WTC11 (cell line): Measurements from ENCODE around the gene SP140. TPM values are rescaled to one million over a fixed set of nuclear protein-coding genes. Genes with fewer than 3 reads are reported as not detected.

Experiments
- ATAC-seq: fragments of 200-7000 bp; cut with Tn5 transposase; 2 replicates; pipeline ENCODE4 v1.10.0; 2021; ENCODE audit warnings: mild to moderate bottlenecking, moderate library complexity
- CTCF ChIA-PET: fragments of 300-600 bp; sonication (Branson Sonifier 250); formaldehyde crosslinking; loops from one replicate; lab custom pipeline; 2021; ENCODE audit warnings: antibody characterized with exemption; lab: Charles Lee
- POLR2A ChIA-PET: fragments of 350-600 bp; sonication (Branson Sonifier 250); formaldehyde crosslinking; loops from one replicate; lab custom pipeline; 2021; ENCODE audit warnings: antibody characterized with exemption; lab: Charles Lee
- DNase-seq: peaks from one replicate; pipeline ENCODE4 v3.0.0; 2021; ENCODE audit warnings: low spot score
- H3K27ac Mint-ChIP-seq: 2 replicates; pipeline ENCODE4 v1.8.0; 2021; ENCODE audit warnings: mixed read lengths
- H3K27me3 Mint-ChIP-seq: 2 replicates; pipeline ENCODE4 v1.8.0; 2021; ENCODE audit warnings: low read depth, mild to moderate bottlenecking, moderate library complexity, mixed read lengths
- H3K36me3 Mint-ChIP-seq: 2 replicates; pipeline ENCODE4 v1.8.0; 2021; ENCODE audit warnings: mixed read lengths
- H3K4me1 Mint-ChIP-seq: 2 replicates; pipeline ENCODE4 v1.8.0; 2022; ENCODE audit warnings: mixed read lengths
- H3K4me3 Mint-ChIP-seq: 2 replicates; pipeline ENCODE4 v1.8.0; 2021; ENCODE audit warnings: mild to moderate bottlenecking, moderate library complexity, mixed read lengths
- H3K9me3 Mint-ChIP-seq: 2 replicates; pipeline ENCODE4 v1.8.0; 2021; ENCODE audit warnings: mixed read lengths
- ATF1 ChIP-seq: sonication (generic); formaldehyde crosslinking; IDR thresholded peaks from 2 replicates; pipeline ENCODE4 v1.8.1; 2023; ENCODE audit warnings: mild to moderate bottlenecking, moderate library complexity, missing genetic modification reagents
- CTCF ChIP-seq: fragments of 200-600 bp; IDR thresholded peaks from 2 replicates; pipeline ENCODE4 v1.8.0; 2022; ENCODE audit warnings: antibody characterized with exemption
- E2F5 ChIP-seq: sonication (generic); formaldehyde crosslinking; IDR thresholded peaks from 2 replicates; pipeline ENCODE4 v1.8.1; 2022; ENCODE audit warnings: mild to moderate bottlenecking, moderate library complexity, missing genetic modification reagents
- ETV6 ChIP-seq: sonication (generic); formaldehyde crosslinking; IDR thresholded peaks from 2 replicates; pipeline ENCODE4 v1.8.1; 2022; ENCODE audit warnings: mild to moderate bottlenecking, missing genetic modification reagents
- FOXJ3 ChIP-seq: sonication (generic); formaldehyde crosslinking; IDR thresholded peaks from 2 replicates; pipeline ENCODE4 v1.9.0; 2021; ENCODE audit warnings: missing genetic modification reagents, mild to moderate bottlenecking, borderline replicate concordance
- GABPB1 ChIP-seq: sonication (generic); formaldehyde crosslinking; IDR thresholded peaks from 2 replicates; pipeline ENCODE4 v1.8.1; 2023; ENCODE audit warnings: mild to moderate bottlenecking, missing genetic modification reagents
- GTF2I ChIP-seq: fragments of 250-450 bp; sonication (Bioruptor Pico); conservative IDR thresholded peaks from 2 replicates; pipeline ENCODE4 v1.4.0; 2021; ENCODE audit warnings: mild to moderate bottlenecking
- HMGA2 ChIP-seq: fragments of 250-450 bp; sonication (Bioruptor Pico); IDR thresholded peaks from 2 replicates; pipeline ENCODE4 v1.4.0; 2021; ENCODE audit warnings: mild to moderate bottlenecking, moderate library complexity
- NFE2L1 ChIP-seq: sonication (generic); formaldehyde crosslinking; IDR thresholded peaks from 2 replicates; pipeline ENCODE4 v1.8.1; 2023; ENCODE audit warnings: missing genetic modification reagents
- PRRX2 ChIP-seq: fragments of 250-450 bp; sonication (Bioruptor Pico); IDR thresholded peaks from 2 replicates; pipeline ENCODE4 v1.8.0; 2021; ENCODE audit warnings: mild to moderate bottlenecking
- RORB ChIP-seq: fragments of 250-450 bp; sonication (Bioruptor Pico); IDR thresholded peaks from 2 replicates; pipeline ENCODE4 v1.9.0; 2021; ENCODE audit warnings: mild to moderate bottlenecking
- SMAD3 ChIP-seq: sonication (generic); formaldehyde crosslinking; IDR thresholded peaks from 2 replicates; pipeline ENCODE4 v1.8.0; 2022; ENCODE audit warnings: missing genetic modification reagents, mild to moderate bottlenecking, borderline replicate concordance
- TEAD1 ChIP-seq: sonication (generic); formaldehyde crosslinking; IDR thresholded peaks from 2 replicates; pipeline ENCODE4 v1.8.0; 2022; ENCODE audit warnings: mild to moderate bottlenecking, missing genetic modification reagents
- ZBTB21 ChIP-seq: sonication (generic); formaldehyde crosslinking; IDR thresholded peaks from 2 replicates; pipeline ENCODE4 v1.8.1; 2023; ENCODE audit warnings: mild to moderate bottlenecking, missing genetic modification reagents, borderline replicate concordance
- ZBTB43 ChIP-seq: sonication (generic); formaldehyde crosslinking; IDR thresholded peaks from 2 replicates; pipeline ENCODE4 v1.8.1; 2023; ENCODE audit warnings: mild to moderate bottlenecking, missing genetic modification reagents
- ZNF121 ChIP-seq: sonication (generic); formaldehyde crosslinking; IDR thresholded peaks from 2 replicates; pipeline ENCODE4 v1.8.0; 2023; ENCODE audit warnings: missing genetic modification reagents
- ZNF232 ChIP-seq: sonication (generic); formaldehyde crosslinking; IDR thresholded peaks from 2 replicates; pipeline ENCODE4 v1.8.0; 2022; ENCODE audit warnings: mild to moderate bottlenecking, missing genetic modification reagents
- ZNF671 ChIP-seq: fragments of 250-450 bp; sonication (Bioruptor Pico); IDR thresholded peaks from 2 replicates; pipeline ENCODE4 v1.8.0; 2021; ENCODE audit warnings: mild to moderate bottlenecking
- total RNA-seq: library from RNA; stranded (reverse); gene quantifications from 3 replicates; pipeline ENCODE4 v1.2.3, GENCODE V29; 2021
- TF ChIP-seq, protein P1 (sequence below): sonication (generic); formaldehyde crosslinking; IDR thresholded peaks from 2 replicates; pipeline ENCODE4 v1.8.1; 2023; ENCODE audit warnings: mild to moderate bottlenecking, missing genetic modification reagents
- TF ChIP-seq, protein P2 (sequence below): sonication (generic); formaldehyde crosslinking; IDR thresholded peaks from 2 replicates; pipeline ENCODE4 v1.8.1; 2022; ENCODE audit warnings: low read depth, missing genetic modification reagents, borderline replicate concordance
- TF ChIP-seq, protein P3 (sequence below): sonication (generic); formaldehyde crosslinking; IDR thresholded peaks from 2 replicates; pipeline ENCODE4 v1.8.1; 2023; ENCODE audit warnings: mild to moderate bottlenecking, moderate library complexity, missing genetic modification reagents
- TF ChIP-seq, protein P4 (sequence below): sonication (generic); formaldehyde crosslinking; IDR thresholded peaks from 2 replicates; pipeline ENCODE4 v1.8.0; 2023; ENCODE audit warnings: mild to moderate bottlenecking, missing genetic modification reagents

Gene SP140
- total RNA-seq, 1 experiment from 2014 or later: 0.66 TPM

DNA sequence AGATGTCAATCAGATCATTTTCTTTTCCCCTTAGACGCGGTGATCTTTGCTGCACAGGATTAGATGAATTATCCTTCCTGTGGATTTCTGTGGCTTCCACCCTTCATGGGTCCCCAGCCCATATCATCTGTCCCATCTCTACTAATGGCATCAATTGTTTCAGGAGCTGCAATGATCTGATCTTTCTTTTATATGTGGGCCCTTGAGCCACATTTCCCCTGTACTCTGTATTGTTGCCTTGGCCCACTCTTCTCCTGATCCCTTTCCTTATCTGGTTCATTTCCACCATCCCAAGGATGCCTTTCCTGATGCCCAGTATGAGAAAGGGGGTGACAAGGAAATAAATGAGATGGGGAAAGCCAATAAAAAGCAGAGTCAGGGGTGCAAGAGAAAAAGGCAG is 24.7 kb downstream of the SP140 start:
- Mint-ChIP-seq H3K27ac (no peak overlapping the region), H3K9me3 (no peaks in the 10 kb centered on the region), H3K4me3 (no peak overlapping the region), H3K36me3 (no peaks in the 10 kb centered on the region), H3K27me3 (no peaks in the 10 kb centered on the region)
- POLR2A ChIA-PET: no interaction called here
- CTCF ChIA-PET: no interaction called here
- no peak for DNase-seq
- TF ChIP-seq, protein P1, sequence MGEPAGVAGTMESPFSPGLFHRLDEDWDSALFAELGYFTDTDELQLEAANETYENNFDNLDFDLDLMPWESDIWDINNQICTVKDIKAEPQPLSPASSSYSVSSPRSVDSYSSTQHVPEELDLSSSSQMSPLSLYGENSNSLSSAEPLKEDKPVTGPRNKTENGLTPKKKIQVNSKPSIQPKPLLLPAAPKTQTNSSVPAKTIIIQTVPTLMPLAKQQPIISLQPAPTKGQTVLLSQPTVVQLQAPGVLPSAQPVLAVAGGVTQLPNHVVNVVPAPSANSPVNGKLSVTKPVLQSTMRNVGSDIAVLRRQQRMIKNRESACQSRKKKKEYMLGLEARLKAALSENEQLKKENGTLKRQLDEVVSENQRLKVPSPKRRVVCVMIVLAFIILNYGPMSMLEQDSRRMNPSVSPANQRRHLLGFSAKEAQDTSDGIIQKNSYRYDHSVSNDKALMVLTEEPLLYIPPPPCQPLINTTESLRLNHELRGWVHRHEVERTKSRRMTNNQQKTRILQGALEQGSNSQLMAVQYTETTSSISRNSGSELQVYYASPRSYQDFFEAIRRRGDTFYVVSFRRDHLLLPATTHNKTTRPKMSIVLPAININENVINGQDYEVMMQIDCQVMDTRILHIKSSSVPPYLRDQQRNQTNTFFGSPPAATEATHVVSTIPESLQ (CRISPR knock-in tag): no peak
- no peak for TF ChIP-seq GABPB1
- TF ChIP-seq GTF2I (CRISPR knock-in tag): no peak
- no peak for TF ChIP-seq ZBTB21 (CRISPR knock-in tag)
- no peak for TF ChIP-seq ETV6 (CRISPR knock-in tag)
- TF ChIP-seq, all 79 proteins: peak for 0
- ATAC-seq: no peak
- H3K4me1 Mint-ChIP-seq: no peaks in the 10 kb centered on the region; the same call in 1 of the 2 replicates

DNA sequence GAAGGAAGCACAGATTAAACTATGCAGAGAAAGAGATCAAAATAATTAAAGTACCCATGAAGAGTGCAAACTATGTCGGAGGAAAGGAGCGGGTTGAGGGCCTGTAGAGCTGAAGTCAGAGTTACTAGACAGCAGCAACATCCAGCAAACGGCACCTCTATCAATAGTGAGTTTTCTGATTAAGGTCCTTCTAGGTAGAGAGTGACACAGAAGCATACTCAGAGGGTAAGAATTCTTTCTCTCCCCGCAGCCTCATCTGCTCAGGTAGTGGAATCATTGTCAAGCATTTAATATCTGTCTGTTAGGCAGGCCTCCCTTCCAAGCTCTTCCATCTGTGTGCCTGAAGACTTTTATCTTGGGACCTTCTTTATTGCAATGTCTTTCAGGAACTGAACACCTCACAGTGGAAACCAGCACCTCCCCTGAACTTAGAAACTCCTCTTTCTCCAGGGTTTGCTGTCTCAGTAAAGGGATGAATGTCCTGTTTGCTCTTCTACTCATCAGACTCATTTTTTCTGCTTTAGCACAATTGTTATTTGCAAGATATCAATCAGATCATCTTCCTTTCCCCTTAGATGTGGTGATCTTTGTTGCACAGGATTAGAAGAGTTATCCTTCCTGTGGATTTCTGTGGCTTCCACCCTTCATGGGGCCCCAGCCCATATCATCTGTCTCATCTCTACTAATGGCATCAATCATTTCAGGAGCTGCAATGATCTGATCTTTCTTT is 28.8 kb downstream of the SP140 start:
- TF ChIP-seq, protein P2, sequence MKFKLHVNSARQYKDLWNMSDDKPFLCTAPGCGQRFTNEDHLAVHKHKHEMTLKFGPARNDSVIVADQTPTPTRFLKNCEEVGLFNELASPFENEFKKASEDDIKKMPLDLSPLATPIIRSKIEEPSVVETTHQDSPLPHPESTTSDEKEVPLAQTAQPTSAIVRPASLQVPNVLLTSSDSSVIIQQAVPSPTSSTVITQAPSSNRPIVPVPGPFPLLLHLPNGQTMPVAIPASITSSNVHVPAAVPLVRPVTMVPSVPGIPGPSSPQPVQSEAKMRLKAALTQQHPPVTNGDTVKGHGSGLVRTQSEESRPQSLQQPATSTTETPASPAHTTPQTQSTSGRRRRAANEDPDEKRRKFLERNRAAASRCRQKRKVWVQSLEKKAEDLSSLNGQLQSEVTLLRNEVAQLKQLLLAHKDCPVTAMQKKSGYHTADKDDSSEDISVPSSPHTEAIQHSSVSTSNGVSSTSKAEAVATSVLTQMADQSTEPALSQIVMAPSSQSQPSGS (CRISPR knock-in tag): no peak
- TF ChIP-seq HMGA2: no peak
- TF ChIP-seq E2F5 (CRISPR knock-in tag): no peak
- no peak for TF ChIP-seq PRRX2 (CRISPR knock-in tag)
- TF ChIP-seq CTCF: no peak
- TF ChIP-seq TEAD1 (CRISPR knock-in tag): no peak
- TF ChIP-seq ZNF232 (CRISPR knock-in tag): no peak
- no peak for TF ChIP-seq RORB (CRISPR knock-in tag)
- TF ChIP-seq ZBTB43 (CRISPR knock-in tag): no peak
- TF ChIP-seq, protein P3, sequence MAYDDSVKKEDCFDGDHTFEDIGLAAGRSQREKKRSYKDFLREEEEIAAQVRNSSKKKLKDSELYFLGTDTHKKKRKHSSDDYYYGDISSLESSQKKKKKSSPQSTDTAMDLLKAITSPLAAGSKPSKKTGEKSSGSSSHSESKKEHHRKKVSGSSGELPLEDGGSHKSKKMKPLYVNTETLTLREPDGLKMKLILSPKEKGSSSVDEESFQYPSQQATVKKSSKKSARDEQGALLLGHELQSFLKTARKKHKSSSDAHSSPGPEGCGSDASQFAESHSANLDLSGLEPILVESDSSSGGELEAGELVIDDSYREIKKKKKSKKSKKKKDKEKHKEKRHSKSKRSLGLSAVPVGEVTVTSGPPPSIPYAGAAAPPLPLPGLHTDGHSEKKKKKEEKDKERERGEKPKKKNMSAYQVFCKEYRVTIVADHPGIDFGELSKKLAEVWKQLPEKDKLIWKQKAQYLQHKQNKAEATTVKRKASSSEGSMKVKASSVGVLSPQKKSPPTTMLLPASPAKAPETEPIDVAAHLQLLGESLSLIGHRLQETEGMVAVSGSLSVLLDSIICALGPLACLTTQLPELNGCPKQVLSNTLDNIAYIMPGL (CRISPR knock-in tag): no peak
- no peak for TF ChIP-seq ZNF121
- TF ChIP-seq NFE2L1: no peak
- TF ChIP-seq, protein P4, sequence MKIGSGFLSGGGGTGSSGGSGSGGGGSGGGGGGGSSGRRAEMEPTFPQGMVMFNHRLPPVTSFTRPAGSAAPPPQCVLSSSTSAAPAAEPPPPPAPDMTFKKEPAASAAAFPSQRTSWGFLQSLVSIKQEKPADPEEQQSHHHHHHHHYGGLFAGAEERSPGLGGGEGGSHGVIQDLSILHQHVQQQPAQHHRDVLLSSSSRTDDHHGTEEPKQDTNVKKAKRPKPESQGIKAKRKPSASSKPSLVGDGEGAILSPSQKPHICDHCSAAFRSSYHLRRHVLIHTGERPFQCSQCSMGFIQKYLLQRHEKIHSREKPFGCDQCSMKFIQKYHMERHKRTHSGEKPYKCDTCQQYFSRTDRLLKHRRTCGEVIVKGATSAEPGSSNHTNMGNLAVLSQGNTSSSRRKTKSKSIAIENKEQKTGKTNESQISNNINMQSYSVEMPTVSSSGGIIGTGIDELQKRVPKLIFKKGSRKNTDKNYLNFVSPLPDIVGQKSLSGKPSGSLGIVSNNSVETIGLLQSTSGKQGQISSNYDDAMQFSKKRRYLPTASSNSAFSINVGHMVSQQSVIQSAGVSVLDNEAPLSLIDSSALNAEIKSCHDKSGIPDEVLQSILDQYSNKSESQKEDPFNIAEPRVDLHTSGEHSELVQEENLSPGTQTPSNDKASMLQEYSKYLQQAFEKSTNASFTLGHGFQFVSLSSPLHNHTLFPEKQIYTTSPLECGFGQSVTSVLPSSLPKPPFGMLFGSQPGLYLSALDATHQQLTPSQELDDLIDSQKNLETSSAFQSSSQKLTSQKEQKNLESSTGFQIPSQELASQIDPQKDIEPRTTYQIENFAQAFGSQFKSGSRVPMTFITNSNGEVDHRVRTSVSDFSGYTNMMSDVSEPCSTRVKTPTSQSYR (CRISPR knock-in tag): no peak
- TF ChIP-seq SMAD3: no peak
- no peak for TF ChIP-seq ZNF671 (CRISPR knock-in tag)
- no peak for TF ChIP-seq ATF1
- TF ChIP-seq GABPB1: no peak
- TF ChIP-seq FOXJ3 (CRISPR knock-in tag): no peak
- Mint-ChIP-seq H3K9me3 (no peaks in the 10 kb centered on the region), H3K27ac (no peak overlapping the region), H3K27me3 (no peaks in the 10 kb centered on the region), H3K4me1 (no peaks in the 10 kb centered on the region; the same call in 1 of the 2 replicates), H3K4me3 (no peak overlapping the region), H3K36me3 (no peaks in the 10 kb centered on the region)
- CTCF ChIA-PET: interaction anchor here (1.0 kb wide), 1 partner anchor 187 kb away, joined by 3 read pairs; no protein-coding TSS in a partner anchor
- POLR2A ChIA-PET: no interaction called here
- DNase-seq (no peak), ATAC-seq (no peak)
